Left lung (tissue), 10 donors: ENCODE measurements around the gene CFAP92. TPM values are rescaled to one million over a fixed set of nuclear protein-coding genes. Genes with fewer than 3 reads are reported as not detected.

Experiments used
- ATAC-seq: fragments of 200-7000 bp; cut with Tn5 transposase; one replicate; pipeline ENCODE4 v1.9.1; 2020; ENCODE audit warnings: moderate library complexity
- DNase-seq, 4 donors: peaks; one replicate each; pipeline ENCODE4 v3.0.0-alpha.2; 2013 to 2020
- H3K27ac ChIP-seq, 2 donors: fragments of 200-600 bp; sonication (generic) in 1 of 2; one replicate each; pipeline versions ENCODE4 v1.5.0 to v1.8.0; 2020 to 2021
- H3K27me3 ChIP-seq, 2 donors: fragments of 200-600 bp; sonication (generic) in 1 of 2; one replicate each; pipeline versions ENCODE4 v1.5.0 to v1.8.0; 2020 to 2021
- H3K36me3 ChIP-seq, 2 donors: fragments of 200-600 bp; sonication (generic) in 1 of 2; one replicate each; pipeline versions ENCODE4 v1.5.0 to v1.8.0; 2020 to 2021
- H3K4me1 ChIP-seq, 2 donors: fragments of 200-600 bp; one replicate each; pipeline ENCODE4 v1.8.0; 2021
- H3K4me3 ChIP-seq, 2 donors: fragments of 200-600 bp; sonication (generic) in 1 of 2; one replicate each; pipeline versions ENCODE4 v1.5.0 to v1.8.0; 2020 to 2021; ENCODE audit warnings: mild to moderate bottlenecking in 1 of 2
- H3K9me3 ChIP-seq, 2 donors: fragments of 200-600 bp; sonication (generic) in 1 of 2; one replicate each; pipeline versions ENCODE4 v1.5.0 to v1.8.0; 2020 to 2021
- intact Hi-C, 2 donors: fragments of 100-400 bp; cut with DNase I; formaldehyde crosslinking; loops; one replicate each; pipeline versions ENCODE4 v1.11.2 to v1.14.2; 2022
- polyA plus RNA-seq, 6 donors: library from polyadenylated mRNA; unstranded; fragments of 120-200 nt; gene quantifications; one replicate each; pipeline ENCODE4 v1.2.1, GENCODE V29; 2013; ENCODE audit not compliant: insufficient read length in 6 of 6
- total RNA-seq, 2 donors: library from RNA; stranded (reverse); fragmentation: NEBNext Ultra II Directional; extraction: Animal tissue kit (Norgen Biotek cat#: 25700); gene quantifications; one replicate each; pipeline ENCODE4 v1.2.1, GENCODE V29; 2021
- TF ChIP-seq, protein P1 (sequence below), 2 donors: fragments of 200-600 bp; sonication (generic) in 1 of 2; IDR thresholded peaks; one replicate each; pipeline versions ENCODE4 v1.5.0 to v1.8.0; 2021; ENCODE audit warnings: antibody characterized with exemption in 2 of 2
- donor health status: DM: no; HTN: yes; CAD: no.
- donor health status: DM: no; HTN: no; CAD: no.

CFAP92 gene
- total and polyA plus RNA-seq, 8 donors = 1.7 to 4.4 (median 3.5) TPM

DNA sequence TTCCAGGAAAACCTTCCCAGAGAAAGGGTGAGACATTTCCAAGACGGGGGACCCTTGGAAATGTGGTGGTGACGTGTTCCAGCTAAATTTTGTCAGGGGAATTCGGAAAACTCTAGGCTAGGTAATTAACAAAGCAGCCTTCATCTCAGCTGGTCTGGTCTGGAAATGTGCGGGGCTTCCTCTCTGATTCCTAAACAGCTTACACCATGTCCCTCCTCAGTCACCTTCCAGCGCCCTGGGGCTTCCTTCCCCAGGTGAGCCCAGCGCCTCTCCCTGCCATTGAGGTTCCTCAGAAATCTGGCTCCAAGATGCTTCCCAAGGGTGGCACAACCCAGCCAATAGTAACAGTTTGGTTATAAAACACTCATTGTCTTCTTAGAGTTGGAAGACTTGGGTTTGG lies 113.9 kb downstream of the CFAP92 start:
- Histone ChIP-seq H3K27me3 (no peaks in the 10 kb centered on the region), H3K36me3 (peaks cover 0 to 5% of the 10 kb centered on the region in 2 donors), H3K4me1 (peaks cover 15 to 57% of the 10 kb centered on the region in 2 donors), H3K27ac (peak overlapping the region; percentile 92 to 98), H3K4me3 (peak overlapping the region; percentile 59 to 66), H3K9me3 (no peaks in the 10 kb centered on the region)
- intact Hi-C loops = no loop called here
- TF ChIP-seq, protein P1, sequence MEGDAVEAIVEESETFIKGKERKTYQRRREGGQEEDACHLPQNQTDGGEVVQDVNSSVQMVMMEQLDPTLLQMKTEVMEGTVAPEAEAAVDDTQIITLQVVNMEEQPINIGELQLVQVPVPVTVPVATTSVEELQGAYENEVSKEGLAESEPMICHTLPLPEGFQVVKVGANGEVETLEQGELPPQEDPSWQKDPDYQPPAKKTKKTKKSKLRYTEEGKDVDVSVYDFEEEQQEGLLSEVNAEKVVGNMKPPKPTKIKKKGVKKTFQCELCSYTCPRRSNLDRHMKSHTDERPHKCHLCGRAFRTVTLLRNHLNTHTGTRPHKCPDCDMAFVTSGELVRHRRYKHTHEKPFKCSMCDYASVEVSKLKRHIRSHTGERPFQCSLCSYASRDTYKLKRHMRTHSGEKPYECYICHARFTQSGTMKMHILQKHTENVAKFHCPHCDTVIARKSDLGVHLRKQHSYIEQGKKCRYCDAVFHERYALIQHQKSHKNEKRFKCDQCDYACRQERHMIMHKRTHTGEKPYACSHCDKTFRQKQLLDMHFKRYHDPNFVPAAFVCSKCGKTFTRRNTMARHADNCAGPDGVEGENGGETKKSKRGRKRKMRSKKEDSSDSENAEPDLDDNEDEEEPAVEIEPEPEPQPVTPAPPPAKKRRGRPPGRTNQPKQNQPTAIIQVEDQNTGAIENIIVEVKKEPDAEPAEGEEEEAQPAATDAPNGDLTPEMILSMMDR (IDR thresholded peaks at IDR 0.05) = no peak
- ATAC-seq = no peak
- DNase-seq = no peak

GRCh38 chr3:128879125-128879969 lies 114.5 kb downstream of the CFAP92 start, which contains the start of gene ACAD9:
TSS of gene ACAD9 (plus strand) at chr3:128879620. CDS start at chr3:128879692, 72 bp downstream.
- TF ChIP-seq, protein P1 (IDR thresholded peaks at IDR 0.05) = no peak
- DNase-seq (peak; percentile 95 to 98 (median 98)), ATAC-seq (peak; percentile 97)
- intact Hi-C loops = no loop called here
- Histone ChIP-seq H3K36me3 (no peaks in the 10 kb centered on the region), H3K4me1 (peaks cover 15 to 54% of the 10 kb centered on the region in 2 donors), H3K4me3 (peak within 1 kb of the TSS; percentile 59 to 66), H3K27ac (peak within 1 kb of the TSS; percentile 92 to 98), H3K9me3 (no peaks in the 10 kb centered on the region), H3K27me3 (no peaks in the 10 kb centered on the region)

GRCh38 chr3:128878556-128879124 lies 115.2 kb downstream of the CFAP92 start:
- H3K4me1 ChIP-seq = peaks cover 15 to 52% of the 10 kb centered on the region in 2 donors
- intact Hi-C loops = no loop called here
- H3K4me3 ChIP-seq = peak overlapping the region; percentile 59 to 66
- peak overlapping the region; percentile 92 to 98 for H3K27ac ChIP-seq
- DNase-seq (peak in 1 of 4 donors; percentile 34), ATAC-seq (peak; percentile 68)
- no peaks in the 10 kb centered on the region for H3K36me3 ChIP-seq
- H3K9me3 ChIP-seq = no peaks in the 10 kb centered on the region
- TF ChIP-seq, protein P1 (IDR thresholded peaks at IDR 0.05) = no peak
- no peaks in the 10 kb centered on the region for H3K27me3 ChIP-seq

- peak overlapping the region; percentile 92 to 98 for H3K27ac ChIP-seq
- H3K9me3 ChIP-seq = no peaks in the 10 kb centered on the region
- DNase-seq = no peak
- intact Hi-C loops = no loop called here
- TF ChIP-seq, protein P1 (IDR thresholded peaks at IDR 0.05) = no peak
- H3K27me3 ChIP-seq = no peaks in the 10 kb centered on the region
- ATAC-seq = no peak
- H3K36me3 ChIP-seq = no peaks in the 10 kb centered on the region
- peaks cover 15 to 52% of the 10 kb centered on the region in 2 donors for H3K4me1 ChIP-seq
- H3K4me3 ChIP-seq = peak overlapping the region; percentile 59 to 66
These were observed 115.8 kb downstream of the CFAP92 start for GRCh38 chr3:128878011-128878457.

- ATAC-seq (no peak), DNase-seq (peak in 2 of 4 donors; percentile 27 to 58)
- H3K4me3 ChIP-seq = no peak overlapping the region
- H3K27ac ChIP-seq = no peak overlapping the region
- H3K27me3 ChIP-seq = no peaks in the 10 kb centered on the region
- TF ChIP-seq, protein P1 (IDR thresholded peaks at IDR 0.05) = peak in 1 of 2 donors; percentile 50
- no peaks in the 10 kb centered on the region for H3K9me3 ChIP-seq
- peaks cover 14 to 37% of the 10 kb centered on the region in 2 donors for H3K4me1 ChIP-seq
- intact Hi-C loops = no loop called here
- H3K36me3 ChIP-seq = no peaks in the 10 kb centered on the region
These were observed 118.2 kb downstream of the CFAP92 start for GRCh38 chr3:128875556-128876120.
